HepG2 (cell line): ENCODE data around the gene OSBPL8. TPM values are rescaled to one million over a fixed set of nuclear protein-coding genes. Genes with fewer than 3 reads are reported as not detected.

Experiments
- ATAC-seq: fragments of 200-7000 bp; cut with Tn5 transposase; 3 replicates; pipeline ENCODE4 v1.9.1; 2020; ENCODE audit warnings: mild to moderate bottlenecking, moderate library complexity
- BruUV-seq: library from RNA; stranded (reverse); fragments of 400-500 nt; replicated peaks from 2 replicates; lab custom pipeline; 2021; lab: Mats Ljungman, UMichigan
- CTCF ChIA-PET: fragments of 300-600 bp; formaldehyde crosslinking; extraction: SDS; loops from one replicate; lab custom pipeline; 2021; ENCODE audit warnings: low total read pairs, inconsistent platforms, low intra/inter-chr PET ratio; lab: Yijun Ruan, JAX
- POLR2A ChIA-PET: fragments of 350-600 bp; sonication (Branson Sonifier 250); formaldehyde crosslinking; loops from one replicate; lab custom pipeline; 2020; ENCODE audit warnings: antibody characterized with exemption, inconsistent platforms; lab: Yijun Ruan, JAX
- DNase-seq: peaks from one replicate; pipeline ENCODE4 v3.0.0-alpha.2; 2015; ENCODE audit warnings: low spot score
- FAIRE-seq: peaks from 3 replicates; lab custom pipeline; 2011; peaks lifted over from hg19 to GRCh38; lab: Jason Lieb, UNC
- H2AFZ ChIP-seq: one replicate; pipeline ENCODE4 v1.6.1; 2011; ENCODE audit warnings: low read length, inconsistent platforms
- H3K27ac ChIP-seq: fragments of 300-600 bp; 3 replicates; pipeline ENCODE4 v1.8.0; 2011; ENCODE audit warnings: mixed run types, mild to moderate bottlenecking, mixed read lengths, low read length, inconsistent platforms; ENCODE audit not compliant: insufficient read depth; ENCODE audit errors: extremely low read length
- H3K27me3 ChIP-seq, 2 experiments: fragments of 200-600 bp in 1 of 2; 2 replicates in 1 of 2; 3 replicates in 1 of 2; pipeline versions ENCODE4 v1.6.0 to v1.8.0; 2011; ENCODE audit warnings: low read length in 2 of 2, mild to moderate bottlenecking in 2 of 2, moderate library complexity in 2 of 2, inconsistent platforms in 1 of 2; ENCODE audit not compliant: insufficient read depth in 2 of 2, control insufficient read depth in 1 of 2
- H3K36me3 ChIP-seq, 2 experiments: fragments of 200-600 bp in 1 of 2; replicated peaks in 1 of 2; 2 replicates in 1 of 2; 3 replicates in 1 of 2; pipeline versions ENCODE4 v1.5.1 to v1.8.0; 2011; ENCODE audit warnings: low read length in 2 of 2, inconsistent platforms in 1 of 2; ENCODE audit not compliant: insufficient read depth in 2 of 2, control insufficient read depth in 1 of 2
- H3K4me1 ChIP-seq: 2 replicates; pipeline ENCODE4 v1.5.1; 2012; ENCODE audit warnings: low read length, inconsistent platforms; ENCODE audit not compliant: insufficient read depth
- H3K4me2 ChIP-seq: 2 replicates; pipeline ENCODE4 v1.6.0; 2011; ENCODE audit warnings: low read depth, low read length, inconsistent platforms
- H3K4me3 ChIP-seq, 3 experiments: fragments of 200-600 bp in 1 of 3; sonication (generic), shearing (Covaris generic) in 1 of 3; replicated peaks in 1 of 3; 2 replicates each; pipeline ENCODE4 v1.5.1; 2011 to 2016; ENCODE audit warnings: low read length in 3 of 3, inconsistent platforms in 2 of 3, low read depth in 2 of 3, mild to moderate bottlenecking in 2 of 3, control low read depth in 1 of 3, mixed read lengths in 1 of 3; ENCODE audit not compliant: insufficient read depth in 1 of 3
- H3K79me2 ChIP-seq: one replicate; pipeline ENCODE4 v1.6.1; 2011; ENCODE audit warnings: low read length, inconsistent platforms; ENCODE audit not compliant: insufficient read depth
- H3K9ac ChIP-seq: 2 replicates; pipeline ENCODE4 v1.6.0; 2011; ENCODE audit warnings: mild to moderate bottlenecking, low read depth, low read length, inconsistent platforms; ENCODE audit not compliant: insufficient read depth
- H3K9me3 ChIP-seq: 2 replicates; pipeline ENCODE4 v1.5.1; 2012; ENCODE audit warnings: mild to moderate bottlenecking, low read length
- H4K20me1 ChIP-seq: 2 replicates; pipeline ENCODE4 v1.6.0; 2011; ENCODE audit warnings: inconsistent platforms, mild to moderate bottlenecking, low read length, moderate library complexity; ENCODE audit not compliant: insufficient read depth
- HNRNPL ChIP-seq: fragments of 200-400 bp; formaldehyde crosslinking; IDR thresholded peaks from 2 replicates; pipeline ENCODE4 v1.6.1; 2017; ENCODE audit warnings: mild to moderate bottlenecking, low read depth, low read length
- HOXA9 ChIP-seq: sonication (generic); formaldehyde crosslinking; IDR thresholded peaks from 2 replicates; pipeline ENCODE4 v1.8.1; 2022; ENCODE audit warnings: missing genetic modification reagents, mild to moderate bottlenecking, moderate library complexity, borderline replicate concordance
- JUND ChIP-seq: sonication (generic); formaldehyde crosslinking; IDR thresholded peaks from 2 replicates; pipeline ENCODE4 v1.8.0; 2022; ENCODE audit warnings: mild to moderate bottlenecking, missing genetic modification reagents
- SIX4 ChIP-seq: sonication (generic); formaldehyde crosslinking; IDR thresholded peaks from 2 replicates; pipeline ENCODE4 v1.4.0; 2020; ENCODE audit warnings: missing genetic modification reagents
- SMC3 ChIP-seq: IDR thresholded peaks from 2 replicates; pipeline ENCODE4 v1.6.1; 2011; ENCODE audit warnings: low read length, improper control_type of control experiment
- U2AF1 ChIP-seq: fragments of 200-400 bp; formaldehyde crosslinking; optimal IDR thresholded peaks from 2 replicates; pipeline ENCODE3; 2017; ENCODE audit warnings: mild to moderate bottlenecking, low read depth, low read length
- ZBTB49 ChIP-seq: sonication (generic); formaldehyde crosslinking; IDR thresholded peaks from 2 replicates; pipeline ENCODE4 v1.4.0; 2020; ENCODE audit warnings: missing genetic modification reagents, borderline replicate concordance
- ZNF646 ChIP-seq: sonication (generic); formaldehyde crosslinking; IDR thresholded peaks from 2 replicates; pipeline ENCODE4 v1.9.0; 2021; ENCODE audit warnings: mild to moderate bottlenecking, missing genetic modification reagents
- ZNF792 ChIP-seq: IDR thresholded peaks from 2 replicates; pipeline ENCODE4 v1.6.1; 2016
- WGBS: methylation state at CpG from one replicate; pipeline ENCODE4 v1.1.6; 2017; ENCODE audit warnings: low lambda C conversion rate; 5-methylcytosine and 5-hydroxymethylcytosine counted together
- in situ Hi-C: cut with HindIII; loops from 2 replicates; pipeline ENCODE4 v1.10.0; 2017; ENCODE audit warnings: low pct_unique_long_range_greater_than_20kb; ENCODE audit not compliant: extremely low pct_ligation_motif_present
- intact Hi-C: fragments of 100-400 bp; cut with micrococcal nuclease; formaldehyde crosslinking; loops from one replicate; pipeline ENCODE4 v1.10.0; 2022; ENCODE audit not compliant: unreplicated experiment
- polyA plus RNA-seq, 8 experiments: library from polyadenylated mRNA; depleted of rRNA in 3 of 8; stranded (reverse) in 7 of 8; unstranded in 1 of 8; fragments of >200 nt; fragmentation: Illumina TruSeq in 4 of 8; extraction: Trizol in 4 of 8; gene quantifications; 2 replicates each; pipeline versions ENCODE4 v1.2.1 to v1.2.3, GENCODE V29; 2011 to 2016; ENCODE audit warnings: low read depth in 4 of 8, missing spikeins in 1 of 8, mixed read lengths in 1 of 8; ENCODE audit not compliant: insufficient read depth in 1 of 8
- total RNA-seq, 5 experiments: library from RNA; depleted of rRNA; stranded (reverse); fragments of >200 nt; fragmentation: Illumina TruSeq; extraction: Trizol; gene quantifications; 2 replicates each; pipeline ENCODE4 v1.2.3, GENCODE V29; 2016; ENCODE audit warnings: low read depth in 1 of 5
- TF ChIP-seq, protein P1 (sequence below): sonication (generic); formaldehyde crosslinking; IDR thresholded peaks from 2 replicates; pipeline ENCODE4 v1.5.1; 2020; ENCODE audit warnings: missing genetic modification reagents, mild to moderate bottlenecking, borderline replicate concordance

The OSBPL8 gene
- total and polyA plus RNA-seq, 2 of the 13 experiments (the other 11 are each of a cell fraction or from before 2014, with no cell fraction given) = 11.0 to 33.9 TPM

- TF ChIP-seq ZBTB49 (CRISPR knock-in tag) (no peak), ZNF792 (CRISPR knock-in tag) (no peak)
Observed at GRCh38 chr12:76569685-76570604, 10.4 kb upstream of the OSBPL8 start (continued).

DNA sequence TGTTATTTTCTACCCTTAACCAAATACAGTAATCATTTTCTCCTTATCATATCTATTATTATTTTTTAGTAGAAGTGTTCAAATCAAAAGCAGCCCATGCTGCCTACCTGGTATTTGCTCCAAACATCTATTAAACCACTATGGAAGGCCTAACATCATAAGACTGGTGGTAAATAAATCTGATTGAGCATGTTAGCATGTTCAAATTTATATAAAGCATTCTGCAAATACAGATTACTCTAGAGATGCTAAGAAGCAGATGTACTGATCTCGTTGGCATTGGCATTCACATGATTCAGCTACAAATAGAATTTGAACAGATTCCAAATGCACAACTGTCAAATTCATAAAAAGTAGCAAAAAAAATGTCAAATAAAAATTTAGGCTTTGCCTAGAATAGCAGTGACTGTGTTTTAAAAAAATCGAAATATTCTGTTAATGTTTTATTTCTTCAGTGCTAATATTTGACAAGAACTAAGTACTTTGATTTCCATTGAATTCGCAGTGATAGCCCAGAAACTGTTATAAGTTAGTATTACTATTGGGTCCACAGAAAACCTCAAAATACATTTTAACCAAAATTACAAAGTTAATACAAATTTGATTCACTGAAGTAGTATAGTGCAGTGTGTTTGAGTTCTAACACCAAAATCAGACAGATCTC is 9.4 kb upstream of the OSBPL8 start:
- in situ Hi-C loops = no loop called here
- Histone ChIP-seq H3K79me2 (no peaks in the 10 kb centered on the region), H3K4me1 (no peaks in the 10 kb centered on the region), H3K27ac (no peak overlapping the region), H3K4me3 (no peak overlapping the region), H3K36me3 (no peaks in the 10 kb centered on the region), H3K9ac (no peak overlapping the region), H4K20me1 (no peaks in the 10 kb centered on the region), H3K9me3 (no peaks in the 10 kb centered on the region), H3K27me3 (no peaks in the 10 kb centered on the region), H2AFZ (no peak overlapping the region), H3K4me2 (no peak overlapping the region)
- POLR2A ChIA-PET = no interaction called here
- CTCF ChIA-PET = no interaction called here
- FAIRE-seq (no peak), DNase-seq (no peak), ATAC-seq (no peak)
- WGBS = 55% methylated on average over 3 of the region's 3 CpGs
- BruUV-seq = no TSS peak
- intact Hi-C loops = no loop called here
- no peak for TF ChIP-seq SIX4 (CRISPR knock-in tag)
- TF ChIP-seq HNRNPL = no peak
- TF ChIP-seq JUND (CRISPR knock-in tag) = no peak
- no peak for TF ChIP-seq HOXA9
- TF ChIP-seq, protein P1, sequence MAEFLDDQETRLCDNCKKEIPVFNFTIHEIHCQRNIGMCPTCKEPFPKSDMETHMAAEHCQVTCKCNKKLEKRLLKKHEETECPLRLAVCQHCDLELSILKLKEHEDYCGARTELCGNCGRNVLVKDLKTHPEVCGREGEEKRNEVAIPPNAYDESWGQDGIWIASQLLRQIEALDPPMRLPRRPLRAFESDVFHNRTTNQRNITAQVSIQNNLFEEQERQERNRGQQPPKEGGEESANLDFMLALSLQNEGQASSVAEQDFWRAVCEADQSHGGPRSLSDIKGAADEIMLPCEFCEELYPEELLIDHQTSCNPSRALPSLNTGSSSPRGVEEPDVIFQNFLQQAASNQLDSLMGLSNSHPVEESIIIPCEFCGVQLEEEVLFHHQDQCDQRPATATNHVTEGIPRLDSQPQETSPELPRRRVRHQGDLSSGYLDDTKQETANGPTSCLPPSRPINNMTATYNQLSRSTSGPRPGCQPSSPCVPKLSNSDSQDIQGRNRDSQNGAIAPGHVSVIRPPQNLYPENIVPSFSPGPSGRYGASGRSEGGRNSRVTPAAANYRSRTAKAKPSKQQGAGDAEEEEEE (CRISPR knock-in tag) = no peak
- no peak for TF ChIP-seq U2AF1
- no peak for TF ChIP-seq ZNF646 (CRISPR knock-in tag)
- TF ChIP-seq SMC3 = no peak
